WTC11 (cell line): ENCODE results near the gene NTN5. TPM values are rescaled to one million over a fixed set of nuclear protein-coding genes. Genes with fewer than 3 reads are reported as not detected.

Experiments used
- ATAC-seq: fragments of 200-7000 bp; cut with Tn5 transposase; 2 replicates; pipeline ENCODE4 v1.10.0; 2021; ENCODE audit warnings: mild to moderate bottlenecking, moderate library complexity
- CTCF ChIA-PET: fragments of 300-600 bp; sonication (Branson Sonifier 250); formaldehyde crosslinking; loops from one replicate; lab custom pipeline; 2021; ENCODE audit warnings: antibody characterized with exemption; lab: Charles Lee
- POLR2A ChIA-PET: fragments of 350-600 bp; sonication (Branson Sonifier 250); formaldehyde crosslinking; loops from one replicate; lab custom pipeline; 2021; ENCODE audit warnings: antibody characterized with exemption; lab: Charles Lee
- DNase-seq: peaks from one replicate; pipeline ENCODE4 v3.0.0; 2021; ENCODE audit warnings: low spot score
- H3K27ac Mint-ChIP-seq: 2 replicates; pipeline ENCODE4 v1.8.0; 2021; ENCODE audit warnings: mixed read lengths
- H3K27me3 Mint-ChIP-seq: 2 replicates; pipeline ENCODE4 v1.8.0; 2021; ENCODE audit warnings: low read depth, mild to moderate bottlenecking, moderate library complexity, mixed read lengths
- H3K36me3 Mint-ChIP-seq: 2 replicates; pipeline ENCODE4 v1.8.0; 2021; ENCODE audit warnings: mixed read lengths
- H3K4me1 Mint-ChIP-seq: 2 replicates; pipeline ENCODE4 v1.8.0; 2022; ENCODE audit warnings: mixed read lengths
- H3K4me3 Mint-ChIP-seq: 2 replicates; pipeline ENCODE4 v1.8.0; 2021; ENCODE audit warnings: mild to moderate bottlenecking, moderate library complexity, mixed read lengths
- H3K9me3 Mint-ChIP-seq: 2 replicates; pipeline ENCODE4 v1.8.0; 2021; ENCODE audit warnings: mixed read lengths
- ETV6 ChIP-seq: sonication (generic); formaldehyde crosslinking; IDR thresholded peaks from 2 replicates; pipeline ENCODE4 v1.8.1; 2022; ENCODE audit warnings: mild to moderate bottlenecking, missing genetic modification reagents
- FOXP1 ChIP-seq: sonication (generic); formaldehyde crosslinking; IDR thresholded peaks from 2 replicates; pipeline ENCODE4 v1.8.0; 2022; ENCODE audit warnings: missing genetic modification reagents, mild to moderate bottlenecking, moderate library complexity, borderline replicate concordance
- GABPB1 ChIP-seq: sonication (generic); formaldehyde crosslinking; IDR thresholded peaks from 2 replicates; pipeline ENCODE4 v1.8.1; 2023; ENCODE audit warnings: mild to moderate bottlenecking, missing genetic modification reagents
- NFYB ChIP-seq: sonication (generic); formaldehyde crosslinking; conservative IDR thresholded peaks from 2 replicates; pipeline ENCODE4 v1.8.0; 2022; ENCODE audit warnings: low read depth, missing genetic modification reagents
- RORB ChIP-seq: fragments of 250-450 bp; sonication (Bioruptor Pico); IDR thresholded peaks from 2 replicates; pipeline ENCODE4 v1.9.0; 2021; ENCODE audit warnings: mild to moderate bottlenecking
- TCF7 ChIP-seq: sonication (generic); formaldehyde crosslinking; IDR thresholded peaks from 2 replicates; pipeline ENCODE4 v1.8.0; 2022; ENCODE audit warnings: mild to moderate bottlenecking, low read depth, missing genetic modification reagents, moderate library complexity
- ZNF232 ChIP-seq: sonication (generic); formaldehyde crosslinking; IDR thresholded peaks from 2 replicates; pipeline ENCODE4 v1.8.0; 2022; ENCODE audit warnings: mild to moderate bottlenecking, missing genetic modification reagents
- ZNF263 ChIP-seq: sonication (generic); formaldehyde crosslinking; IDR thresholded peaks from 2 replicates; pipeline ENCODE4 v1.8.1; 2022; ENCODE audit warnings: low read depth, mild to moderate bottlenecking, moderate library complexity, missing genetic modification reagents
- total RNA-seq: library from RNA; stranded (reverse); gene quantifications from 3 replicates; pipeline ENCODE4 v1.2.3, GENCODE V29; 2021
- TF ChIP-seq, protein P1 (sequence below): sonication (generic); formaldehyde crosslinking; IDR thresholded peaks from 2 replicates; pipeline ENCODE4 v1.8.0; 2022; ENCODE audit warnings: missing genetic modification reagents
- TF ChIP-seq, protein P2 (sequence below): sonication (generic); formaldehyde crosslinking; IDR thresholded peaks from 2 replicates; pipeline ENCODE4 v1.8.0; 2022; ENCODE audit warnings: mild to moderate bottlenecking, missing genetic modification reagents
- TF ChIP-seq, protein P3 (sequence below): sonication (generic); formaldehyde crosslinking; IDR thresholded peaks from 2 replicates; pipeline ENCODE4 v1.8.0; 2022; ENCODE audit warnings: mild to moderate bottlenecking, missing genetic modification reagents
- TF ChIP-seq, protein P4 (sequence below): sonication (generic); formaldehyde crosslinking; IDR thresholded peaks from 2 replicates; pipeline ENCODE4 v1.8.1; 2022; ENCODE audit warnings: missing genetic modification reagents, borderline replicate concordance
- TF ChIP-seq, protein P5 (sequence below): fragments of 250-450 bp; sonication (Bioruptor Pico); IDR thresholded peaks from 2 replicates; pipeline ENCODE4 v1.9.0; 2021; ENCODE audit warnings: mild to moderate bottlenecking
- TF ChIP-seq, protein P6 (sequence below): sonication (generic); formaldehyde crosslinking; IDR thresholded peaks from 2 replicates; pipeline ENCODE4 v1.8.1; 2022; ENCODE audit warnings: mild to moderate bottlenecking, missing genetic modification reagents, moderate library complexity, borderline replicate concordance
- TF ChIP-seq, protein P7 (sequence below): fragments of 250-450 bp; sonication (Bioruptor Pico); IDR thresholded peaks from 2 replicates; pipeline ENCODE4 v1.9.0; 2021; ENCODE audit warnings: mild to moderate bottlenecking
- TF ChIP-seq, protein P8 (sequence below): sonication (generic); formaldehyde crosslinking; IDR thresholded peaks from 2 replicates; pipeline ENCODE4 v1.8.1; 2022; ENCODE audit warnings: mild to moderate bottlenecking, moderate library complexity, missing genetic modification reagents
- TF ChIP-seq, protein P9 (sequence below): sonication (generic); formaldehyde crosslinking; conservative IDR thresholded peaks from 2 replicates; pipeline ENCODE4 v1.8.1; 2023; ENCODE audit warnings: mild to moderate bottlenecking, low read depth, missing genetic modification reagents, moderate library complexity

The NTN5 gene
- total RNA-seq, 1 experiment from 2014 or later, result 0.28 TPM

DNA sequence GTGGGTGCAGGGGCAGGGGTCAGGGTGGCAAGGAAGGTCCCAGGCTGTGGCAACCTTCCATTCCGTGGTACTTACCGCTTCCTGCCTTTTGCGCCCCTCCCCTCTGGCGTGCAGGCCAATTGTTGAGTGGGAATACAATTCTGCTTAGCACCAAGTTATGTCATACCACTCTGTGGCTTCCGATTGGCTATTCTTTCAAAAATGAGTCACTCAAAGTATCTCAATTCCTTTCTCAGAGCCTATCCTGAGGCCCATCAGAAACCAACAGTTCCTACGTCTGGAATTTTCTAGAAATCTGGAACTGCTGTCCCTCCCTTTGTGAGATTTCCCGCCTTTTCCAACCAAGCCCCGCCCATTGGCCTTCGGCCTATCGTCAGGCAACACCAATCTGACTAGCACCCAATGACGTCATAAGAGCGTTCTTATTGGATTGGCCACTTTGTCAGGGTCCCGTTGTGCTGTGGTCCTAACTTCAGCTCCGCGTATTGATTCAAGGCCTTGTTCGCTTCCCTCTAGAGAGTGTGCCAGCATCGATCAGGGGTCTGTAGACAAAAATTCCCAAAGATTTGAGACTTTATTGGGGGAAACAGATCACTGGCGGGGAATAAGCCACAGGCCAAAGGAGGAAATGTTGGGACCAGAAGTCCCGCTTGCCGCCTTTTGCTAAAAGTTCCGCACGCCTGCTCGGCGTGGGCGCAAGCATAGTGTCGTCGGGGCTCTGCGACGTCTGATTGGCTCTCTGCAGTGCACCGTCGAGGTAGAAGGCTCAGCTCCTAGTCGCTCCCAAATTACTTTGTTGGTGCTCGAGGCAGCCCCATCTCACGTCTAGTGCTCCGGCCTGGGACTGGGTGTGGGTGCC, 11.7 kb downstream of the NTN5 start:
- DNase-seq (peak; percentile 88), ATAC-seq (peak; percentile 82)
- ChIA-PET POLR2A (no interaction called here), CTCF (interaction anchor here (0.5 to 0.8 kb wide), 2 partner anchors 13 to 15 kb away, joined by 3 read pairs; no protein-coding TSS in a partner anchor)
- peaks cover 8% of the 10 kb centered on the region for H3K4me1 Mint-ChIP-seq
- TF ChIP-seq FOXP1 (peak; percentile 68; the same call in 1 of the 2 replicates), ZNF232 (CRISPR knock-in tag) (no peak), TCF7 (CRISPR knock-in tag) (0 out of 2 replicates have a peak, but pooled peaks have one; percentile 46), NFYB (CRISPR knock-in tag) (peak; percentile 80)
- TF ChIP-seq, protein P1, sequence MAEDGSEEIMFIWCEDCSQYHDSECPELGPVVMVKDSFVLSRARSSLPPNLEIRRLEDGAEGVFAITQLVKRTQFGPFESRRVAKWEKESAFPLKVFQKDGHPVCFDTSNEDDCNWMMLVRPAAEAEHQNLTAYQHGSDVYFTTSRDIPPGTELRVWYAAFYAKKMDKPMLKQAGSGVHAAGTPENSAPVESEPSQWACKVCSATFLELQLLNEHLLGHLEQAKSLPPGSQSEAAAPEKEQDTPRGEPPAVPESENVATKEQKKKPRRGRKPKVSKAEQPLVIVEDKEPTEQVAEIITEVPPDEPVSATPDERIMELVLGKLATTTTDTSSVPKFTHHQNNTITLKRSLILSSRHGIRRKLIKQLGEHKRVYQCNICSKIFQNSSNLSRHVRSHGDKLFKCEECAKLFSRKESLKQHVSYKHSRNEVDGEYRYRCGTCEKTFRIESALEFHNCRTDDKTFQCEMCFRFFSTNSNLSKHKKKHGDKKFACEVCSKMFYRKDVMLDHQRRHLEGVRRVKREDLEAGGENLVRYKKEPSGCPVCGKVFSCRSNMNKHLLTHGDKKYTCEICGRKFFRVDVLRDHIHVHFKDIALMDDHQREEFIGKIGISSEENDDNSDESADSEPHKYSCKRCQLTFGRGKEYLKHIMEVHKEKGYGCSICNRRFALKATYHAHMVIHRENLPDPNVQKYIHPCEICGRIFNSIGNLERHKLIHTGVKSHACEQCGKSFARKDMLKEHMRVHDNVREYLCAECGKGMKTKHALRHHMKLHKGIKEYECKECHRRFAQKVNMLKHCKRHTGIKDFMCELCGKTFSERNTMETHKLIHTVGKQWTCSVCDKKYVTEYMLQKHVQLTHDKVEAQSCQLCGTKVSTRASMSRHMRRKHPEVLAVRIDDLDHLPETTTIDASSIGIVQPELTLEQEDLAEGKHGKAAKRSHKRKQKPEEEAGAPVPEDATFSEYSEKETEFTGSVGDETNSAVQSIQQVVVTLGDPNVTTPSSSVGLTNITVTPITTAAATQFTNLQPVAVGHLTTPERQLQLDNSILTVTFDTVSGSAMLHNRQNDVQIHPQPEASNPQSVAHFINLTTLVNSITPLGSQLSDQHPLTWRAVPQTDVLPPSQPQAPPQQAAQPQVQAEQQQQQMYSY (CRISPR knock-in tag), result peak; percentile 38; the same call in 1 of the 2 replicates
- TF ChIP-seq, protein P2, sequence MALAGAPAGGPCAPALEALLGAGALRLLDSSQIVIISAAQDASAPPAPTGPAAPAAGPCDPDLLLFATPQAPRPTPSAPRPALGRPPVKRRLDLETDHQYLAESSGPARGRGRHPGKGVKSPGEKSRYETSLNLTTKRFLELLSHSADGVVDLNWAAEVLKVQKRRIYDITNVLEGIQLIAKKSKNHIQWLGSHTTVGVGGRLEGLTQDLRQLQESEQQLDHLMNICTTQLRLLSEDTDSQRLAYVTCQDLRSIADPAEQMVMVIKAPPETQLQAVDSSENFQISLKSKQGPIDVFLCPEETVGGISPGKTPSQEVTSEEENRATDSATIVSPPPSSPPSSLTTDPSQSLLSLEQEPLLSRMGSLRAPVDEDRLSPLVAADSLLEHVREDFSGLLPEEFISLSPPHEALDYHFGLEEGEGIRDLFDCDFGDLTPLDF, result no peak
- TF ChIP-seq, protein P3, sequence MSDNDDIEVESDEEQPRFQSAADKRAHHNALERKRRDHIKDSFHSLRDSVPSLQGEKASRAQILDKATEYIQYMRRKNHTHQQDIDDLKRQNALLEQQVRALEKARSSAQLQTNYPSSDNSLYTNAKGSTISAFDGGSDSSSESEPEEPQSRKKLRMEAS (CRISPR knock-in tag), result peak; percentile 81
- TF ChIP-seq, protein P4, sequence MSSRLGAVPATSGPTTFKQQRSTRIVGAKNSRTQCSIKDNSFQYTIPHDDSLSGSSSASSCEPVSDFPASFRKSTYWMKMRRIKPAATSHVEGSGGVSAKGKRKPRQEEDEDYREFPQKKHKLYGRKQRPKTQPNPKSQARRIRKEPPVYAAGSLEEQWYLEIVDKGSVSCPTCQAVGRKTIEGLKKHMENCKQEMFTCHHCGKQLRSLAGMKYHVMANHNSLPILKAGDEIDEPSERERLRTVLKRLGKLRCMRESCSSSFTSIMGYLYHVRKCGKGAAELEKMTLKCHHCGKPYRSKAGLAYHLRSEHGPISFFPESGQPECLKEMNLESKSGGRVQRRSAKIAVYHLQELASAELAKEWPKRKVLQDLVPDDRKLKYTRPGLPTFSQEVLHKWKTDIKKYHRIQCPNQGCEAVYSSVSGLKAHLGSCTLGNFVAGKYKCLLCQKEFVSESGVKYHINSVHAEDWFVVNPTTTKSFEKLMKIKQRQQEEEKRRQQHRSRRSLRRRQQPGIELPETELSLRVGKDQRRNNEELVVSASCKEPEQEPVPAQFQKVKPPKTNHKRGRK (CRISPR knock-in tag), result no peak
- no peak overlapping the region for H3K4me3 Mint-ChIP-seq
- peaks cover 6% of the 10 kb centered on the region for H3K9me3 Mint-ChIP-seq
- peaks cover 23% of the 10 kb centered on the region for H3K27me3 Mint-ChIP-seq
- H3K27ac Mint-ChIP-seq, result no peak overlapping the region
- peaks cover 6% of the 10 kb centered on the region for H3K36me3 Mint-ChIP-seq

DNA sequence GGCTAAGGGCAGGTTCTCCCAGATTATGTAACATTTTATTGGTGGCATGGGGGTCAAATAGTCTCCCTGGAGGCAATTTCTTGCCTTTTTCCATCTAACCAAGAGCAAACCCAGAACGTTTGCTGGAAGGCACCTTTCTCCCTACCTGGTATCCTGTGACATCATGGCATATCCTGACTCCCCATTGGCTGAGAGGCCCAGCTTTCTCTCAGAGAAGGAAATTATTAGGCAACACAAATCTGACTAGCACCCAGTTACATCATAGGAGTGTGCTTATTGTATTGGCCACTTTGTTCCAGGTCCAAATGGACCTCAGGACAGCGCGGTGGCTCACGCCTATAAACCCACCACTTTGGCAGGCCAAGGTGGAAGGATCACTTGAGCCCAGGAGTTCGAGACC, 13.0 kb downstream of the NTN5 start:
- H3K27ac Mint-ChIP-seq, result no peak overlapping the region
- no peak for TF ChIP-seq TCF7 (CRISPR knock-in tag)
- TF ChIP-seq, protein P5, sequence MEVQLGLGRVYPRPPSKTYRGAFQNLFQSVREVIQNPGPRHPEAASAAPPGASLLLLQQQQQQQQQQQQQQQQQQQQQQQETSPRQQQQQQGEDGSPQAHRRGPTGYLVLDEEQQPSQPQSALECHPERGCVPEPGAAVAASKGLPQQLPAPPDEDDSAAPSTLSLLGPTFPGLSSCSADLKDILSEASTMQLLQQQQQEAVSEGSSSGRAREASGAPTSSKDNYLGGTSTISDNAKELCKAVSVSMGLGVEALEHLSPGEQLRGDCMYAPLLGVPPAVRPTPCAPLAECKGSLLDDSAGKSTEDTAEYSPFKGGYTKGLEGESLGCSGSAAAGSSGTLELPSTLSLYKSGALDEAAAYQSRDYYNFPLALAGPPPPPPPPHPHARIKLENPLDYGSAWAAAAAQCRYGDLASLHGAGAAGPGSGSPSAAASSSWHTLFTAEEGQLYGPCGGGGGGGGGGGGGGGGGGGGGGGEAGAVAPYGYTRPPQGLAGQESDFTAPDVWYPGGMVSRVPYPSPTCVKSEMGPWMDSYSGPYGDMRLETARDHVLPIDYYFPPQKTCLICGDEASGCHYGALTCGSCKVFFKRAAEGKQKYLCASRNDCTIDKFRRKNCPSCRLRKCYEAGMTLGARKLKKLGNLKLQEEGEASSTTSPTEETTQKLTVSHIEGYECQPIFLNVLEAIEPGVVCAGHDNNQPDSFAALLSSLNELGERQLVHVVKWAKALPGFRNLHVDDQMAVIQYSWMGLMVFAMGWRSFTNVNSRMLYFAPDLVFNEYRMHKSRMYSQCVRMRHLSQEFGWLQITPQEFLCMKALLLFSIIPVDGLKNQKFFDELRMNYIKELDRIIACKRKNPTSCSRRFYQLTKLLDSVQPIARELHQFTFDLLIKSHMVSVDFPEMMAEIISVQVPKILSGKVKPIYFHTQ (CRISPR knock-in tag), result no peak
- TF ChIP-seq, protein P6, sequence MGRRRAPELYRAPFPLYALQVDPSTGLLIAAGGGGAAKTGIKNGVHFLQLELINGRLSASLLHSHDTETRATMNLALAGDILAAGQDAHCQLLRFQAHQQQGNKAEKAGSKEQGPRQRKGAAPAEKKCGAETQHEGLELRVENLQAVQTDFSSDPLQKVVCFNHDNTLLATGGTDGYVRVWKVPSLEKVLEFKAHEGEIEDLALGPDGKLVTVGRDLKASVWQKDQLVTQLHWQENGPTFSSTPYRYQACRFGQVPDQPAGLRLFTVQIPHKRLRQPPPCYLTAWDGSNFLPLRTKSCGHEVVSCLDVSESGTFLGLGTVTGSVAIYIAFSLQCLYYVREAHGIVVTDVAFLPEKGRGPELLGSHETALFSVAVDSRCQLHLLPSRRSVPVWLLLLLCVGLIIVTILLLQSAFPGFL, result no peak
- no peak for TF ChIP-seq ETV6
- TF ChIP-seq, protein P7, sequence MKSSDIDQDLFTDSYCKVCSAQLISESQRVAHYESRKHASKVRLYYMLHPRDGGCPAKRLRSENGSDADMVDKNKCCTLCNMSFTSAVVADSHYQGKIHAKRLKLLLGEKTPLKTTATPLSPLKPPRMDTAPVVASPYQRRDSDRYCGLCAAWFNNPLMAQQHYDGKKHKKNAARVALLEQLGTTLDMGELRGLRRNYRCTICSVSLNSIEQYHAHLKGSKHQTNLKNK (CRISPR knock-in tag), result no peak
- no peak for TF ChIP-seq NFYB (CRISPR knock-in tag)
- no peak for TF ChIP-seq GABPB1 (CRISPR knock-in tag)
- TF ChIP-seq, protein P8, sequence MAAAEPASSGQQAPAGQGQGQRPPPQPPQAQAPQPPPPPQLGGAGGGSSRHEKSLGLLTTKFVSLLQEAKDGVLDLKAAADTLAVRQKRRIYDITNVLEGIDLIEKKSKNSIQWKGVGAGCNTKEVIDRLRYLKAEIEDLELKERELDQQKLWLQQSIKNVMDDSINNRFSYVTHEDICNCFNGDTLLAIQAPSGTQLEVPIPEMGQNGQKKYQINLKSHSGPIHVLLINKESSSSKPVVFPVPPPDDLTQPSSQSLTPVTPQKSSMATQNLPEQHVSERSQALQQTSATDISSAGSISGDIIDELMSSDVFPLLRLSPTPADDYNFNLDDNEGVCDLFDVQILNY (CRISPR knock-in tag), result no peak
- TF ChIP-seq, protein P9, sequence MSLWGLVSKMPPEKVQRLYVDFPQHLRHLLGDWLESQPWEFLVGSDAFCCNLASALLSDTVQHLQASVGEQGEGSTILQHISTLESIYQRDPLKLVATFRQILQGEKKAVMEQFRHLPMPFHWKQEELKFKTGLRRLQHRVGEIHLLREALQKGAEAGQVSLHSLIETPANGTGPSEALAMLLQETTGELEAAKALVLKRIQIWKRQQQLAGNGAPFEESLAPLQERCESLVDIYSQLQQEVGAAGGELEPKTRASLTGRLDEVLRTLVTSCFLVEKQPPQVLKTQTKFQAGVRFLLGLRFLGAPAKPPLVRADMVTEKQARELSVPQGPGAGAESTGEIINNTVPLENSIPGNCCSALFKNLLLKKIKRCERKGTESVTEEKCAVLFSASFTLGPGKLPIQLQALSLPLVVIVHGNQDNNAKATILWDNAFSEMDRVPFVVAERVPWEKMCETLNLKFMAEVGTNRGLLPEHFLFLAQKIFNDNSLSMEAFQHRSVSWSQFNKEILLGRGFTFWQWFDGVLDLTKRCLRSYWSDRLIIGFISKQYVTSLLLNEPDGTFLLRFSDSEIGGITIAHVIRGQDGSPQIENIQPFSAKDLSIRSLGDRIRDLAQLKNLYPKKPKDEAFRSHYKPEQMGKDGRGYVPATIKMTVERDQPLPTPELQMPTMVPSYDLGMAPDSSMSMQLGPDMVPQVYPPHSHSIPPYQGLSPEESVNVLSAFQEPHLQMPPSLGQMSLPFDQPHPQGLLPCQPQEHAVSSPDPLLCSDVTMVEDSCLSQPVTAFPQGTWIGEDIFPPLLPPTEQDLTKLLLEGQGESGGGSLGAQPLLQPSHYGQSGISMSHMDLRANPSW, result no peak
- TF ChIP-seq ZNF263 (CRISPR knock-in tag), result no peak
- TF ChIP-seq RORB (CRISPR knock-in tag), result no peak

More for the DNA sequence above, 13.0 kb downstream of the NTN5 start:
- Mint-ChIP-seq H3K4me3 (no peak overlapping the region), H3K9me3 (peaks cover 6% of the 10 kb centered on the region), H3K27me3 (peaks cover 23% of the 10 kb centered on the region), H3K4me1 (peaks cover 9% of the 10 kb centered on the region), H3K36me3 (peaks cover 6% of the 10 kb centered on the region)
- CTCF ChIA-PET, result no interaction called here
- no peak for DNase-seq
- ATAC-seq, result no peak
- POLR2A ChIA-PET, result no interaction called here
